ENCODE measurements around the gene ADA. TPM values are rescaled to one million over a fixed set of nuclear protein-coding genes. Genes with fewer than 3 reads are reported as not detected.
A peak's percentile ranks its signal among the peaks of the same experiment; 100 is the strongest.

ADA gene
- total and polyA plus RNA-seq, 2 of the 13 experiments (the other 11 are each of a cell fraction or from before 2014, with no cell fraction given), result 2.5 to 11.3 TPM

GRCh38 chr20:44651684-44652423 is at the start of gene ADA (continued):
- TF ChIP-seq CEBPG (CRISPR knock-in tag; IDR thresholded peaks at IDR 0.05) (no peak), TCF7L2 (IDR thresholded peaks at IDR 0.05; ENCODE audit: low read depth, low read length) (no peak), ZNF143 (CRISPR knock-in tag; IDR thresholded peaks at IDR 0.05) (no peak), ZSCAN21 (CRISPR knock-in tag; IDR thresholded peaks at IDR 0.05; ENCODE audit: borderline replicate concordance) (no peak), PHF8 (CRISPR knock-in tag; IDR thresholded peaks at IDR 0.05) (peak; percentile 58), ELF1 (CRISPR knock-in tag; IDR thresholded peaks at IDR 0.05) (peak; percentile 28; the same call in 1 of the 2 replicates), ELF4 (CRISPR knock-in tag; IDR thresholded peaks at IDR 0.05; ENCODE audit: borderline replicate concordance) (no peak; the same call in 1 of the 2 replicates), ZNF17 (CRISPR knock-in tag; IDR thresholded peaks at IDR 0.05) (no peak), TOE1 (CRISPR knock-in tag; IDR thresholded peaks at IDR 0.05) (no peak), DNMT3B (CRISPR knock-in tag; conservative IDR thresholded peaks at IDR 0.05) (no peak), ATF6 (CRISPR knock-in tag; conservative IDR thresholded peaks at IDR 0.05) (no peak), ZNF883 (CRISPR knock-in tag; IDR thresholded peaks at IDR 0.05; ENCODE audit: not compliant biosample characterization) (peak; percentile 57), HOXA3 (CRISPR knock-in tag; IDR thresholded peaks at IDR 0.05) (peak; percentile 2; the same call in 1 of the 2 replicates), MTF1 (CRISPR knock-in tag; IDR thresholded peaks at IDR 0.05) (no peak), ZNF331 (CRISPR knock-in tag; IDR thresholded peaks at IDR 0.05) (no peak), TMF1 (CRISPR knock-in tag; IDR thresholded peaks at IDR 0.05; ENCODE audit: low read depth) (0 out of 2 replicates have a peak, but pooled peaks have one; percentile 20), RARG (CRISPR knock-in tag; IDR thresholded peaks at IDR 0.05; ENCODE audit: low read depth) (no peak), ZNF7 (CRISPR knock-in tag; IDR thresholded peaks at IDR 0.05) (no peak), ZNF546 (CRISPR knock-in tag; conservative IDR thresholded peaks at IDR 0.05) (peak; percentile 74; the same call in 1 of the 2 replicates), HNRNPUL1 (IDR thresholded peaks at IDR 0.05; ENCODE audit: low read depth, low read length) (no peak)
- TF ChIP-seq, protein P1, sequence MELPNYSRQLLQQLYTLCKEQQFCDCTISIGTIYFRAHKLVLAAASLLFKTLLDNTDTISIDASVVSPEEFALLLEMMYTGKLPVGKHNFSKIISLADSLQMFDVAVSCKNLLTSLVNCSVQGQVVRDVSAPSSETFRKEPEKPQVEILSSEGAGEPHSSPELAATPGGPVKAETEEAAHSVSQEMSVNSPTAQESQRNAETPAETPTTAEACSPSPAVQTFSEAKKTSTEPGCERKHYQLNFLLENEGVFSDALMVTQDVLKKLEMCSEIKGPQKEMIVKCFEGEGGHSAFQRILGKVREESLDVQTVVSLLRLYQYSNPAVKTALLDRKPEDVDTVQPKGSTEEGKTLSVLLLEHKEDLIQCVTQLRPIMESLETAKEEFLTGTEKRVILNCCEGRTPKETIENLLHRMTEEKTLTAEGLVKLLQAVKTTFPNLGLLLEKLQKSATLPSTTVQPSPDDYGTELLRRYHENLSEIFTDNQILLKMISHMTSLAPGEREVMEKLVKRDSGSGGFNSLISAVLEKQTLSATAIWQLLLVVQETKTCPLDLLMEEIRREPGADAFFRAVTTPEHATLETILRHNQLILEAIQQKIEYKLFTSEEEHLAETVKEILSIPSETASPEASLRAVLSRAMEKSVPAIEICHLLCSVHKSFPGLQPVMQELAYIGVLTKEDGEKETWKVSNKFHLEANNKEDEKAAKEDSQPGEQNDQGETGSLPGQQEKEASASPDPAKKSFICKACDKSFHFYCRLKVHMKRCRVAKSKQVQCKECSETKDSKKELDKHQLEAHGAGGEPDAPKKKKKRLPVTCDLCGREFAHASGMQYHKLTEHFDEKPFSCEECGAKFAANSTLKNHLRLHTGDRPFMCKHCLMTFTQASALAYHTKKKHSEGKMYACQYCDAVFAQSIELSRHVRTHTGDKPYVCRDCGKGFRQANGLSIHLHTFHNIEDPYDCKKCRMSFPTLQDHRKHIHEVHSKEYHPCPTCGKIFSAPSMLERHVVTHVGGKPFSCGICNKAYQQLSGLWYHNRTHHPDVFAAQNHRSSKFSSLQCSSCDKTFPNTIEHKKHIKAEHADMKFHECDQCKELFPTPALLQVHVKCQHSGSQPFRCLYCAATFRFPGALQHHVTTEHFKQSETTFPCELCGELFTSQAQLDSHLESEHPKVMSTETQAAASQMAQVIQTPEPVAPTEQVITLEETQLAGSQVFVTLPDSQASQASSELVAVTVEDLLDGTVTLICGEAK (IDR thresholded peaks at IDR 0.05), result no peak
- TF ChIP-seq, protein P1 (CRISPR knock-in tag; IDR thresholded peaks at IDR 0.05), result peak; percentile 85

All from HepG2 (cell line).